ENCODE measurements around the gene TMA16.

GRCh38 chr4:163564221-163564720, 69.8 kb downstream of the TMA16 start:
- no peak for TF ChIP-seq CTCF (IDR thresholded peaks at IDR 0.05)
- no peak for TF ChIP-seq EZH2 (IDR thresholded peaks at IDR 0.05; ENCODE audit: borderline replicate concordance, insufficient read depth, low read depth, low read length, poor library complexity, severe bottlenecking)
